Measurements from ENCODE around the gene SGTA. TPM values are rescaled to one million over a fixed set of nuclear protein-coding genes. Genes with fewer than 3 reads are reported as not detected.

The SGTA gene
- polyA plus RNA-seq, 3 donors: 21.6 to 35.4 (median 22.0) TPM

- Histone ChIP-seq H3K27ac (ENCODE audit: low read depth in 1 of 2, low read length in 2 of 2) (no peak overlapping the region), H3K9me3 (replicated peaks in 1 of 2; ENCODE audit: control insufficient read depth in 1 of 2, insufficient read depth in 1 of 2, low read length in 2 of 2) (no peaks in the 10 kb centered on the region), H3K4me2 (replicated peaks; ENCODE audit: extremely low read depth, low read length, poor library complexity, severe bottlenecking) (no peak overlapping the region), H4K20me1 (ENCODE audit: insufficient read depth, low read length) (no peaks in the 10 kb centered on the region), H3K4me1 (ENCODE audit: control insufficient read depth in 1 of 2, insufficient read depth in 2 of 2, low read length in 2 of 2) (no peaks in the 10 kb centered on the region), H3K9ac (ENCODE audit: insufficient read depth, low read length, poor library complexity, severe bottlenecking) (no peak overlapping the region), H3K27me3 (ENCODE audit: control insufficient read depth in 2 of 2, insufficient read depth in 2 of 2, low read length in 2 of 2) (no peaks in the 10 kb centered on the region), H3K4me3 (replicated peaks in 1 of 3; ENCODE audit: low read depth in 2 of 3, low read length in 3 of 3) (no peak overlapping the region), H2AFZ (ENCODE audit: insufficient read depth, low read depth, low read length, poor library complexity, severe bottlenecking) (no peak overlapping the region), H3K36me3 (replicated peaks in 1 of 2; ENCODE audit: control insufficient read depth in 1 of 2, insufficient read depth in 2 of 2, low read length in 2 of 2) (peaks cover 63 to 83% of the 10 kb centered on the region in 2 donors), H3K79me2 (ENCODE audit: insufficient read depth, low read length) (no peaks in the 10 kb centered on the region)
- Mint-ChIP-seq H3K9me3 (peaks cover 0 to 4% (median 0%) of the 10 kb centered on the region in 7 donors), H3K27me3 (ENCODE audit: low read depth in 3 of 3) (peaks cover 0 to 2% (median 0%) of the 10 kb centered on the region in 3 donors), H3K4me3 (no peak overlapping the region), H3K36me3 (peaks cover 53 to 87% of the 10 kb centered on the region in 2 donors), H3K27ac (peak overlapping the region in 1 of 7 donors; percentile 5), H3K4me1 (no peaks in the 10 kb centered on the region)
- no peak for DNase-seq
- TF ChIP-seq CTCF (IDR thresholded peaks at IDR 0.05): no peak
- intact Hi-C loops (cut with micrococcal nuclease): no loop called here
- 97% methylated on average over 45 of the region's 48 CpGs for WGBS (ENCODE audit: insufficient coverage)
These were observed 25.9 kb downstream of the SGTA start for GRCh38 chr19:2756921-2757881.

- no peaks in the 10 kb centered on the region for H4K20me1 ChIP-seq (ENCODE audit: insufficient read depth, low read length)
- Mint-ChIP-seq H3K9me3 (peaks cover 0 to 2% (median 0%) of the 10 kb centered on the region in 7 donors), H3K4me3 (no peak overlapping the region), H3K27me3 (ENCODE audit: low read depth in 3 of 3) (peaks cover 0 to 2% (median 0%) of the 10 kb centered on the region in 3 donors), H3K4me1 (no peaks in the 10 kb centered on the region), H3K27ac (peak overlapping the region in 2 of 7 donors; percentile 16 to 36), H3K36me3 (peaks cover 48 to 82% of the 10 kb centered on the region in 2 donors)
- H3K27ac ChIP-seq (ENCODE audit: low read depth in 1 of 2, low read length in 2 of 2): no peak overlapping the region
- no peak overlapping the region for H3K9ac ChIP-seq (ENCODE audit: insufficient read depth, low read length, poor library complexity, severe bottlenecking)
- DNase-seq: no peak
- H2AFZ ChIP-seq (ENCODE audit: insufficient read depth, low read depth, low read length, poor library complexity, severe bottlenecking): no peak overlapping the region
- intact Hi-C loops (cut with micrococcal nuclease): no loop called here
- H3K9me3 ChIP-seq (replicated peaks in 1 of 2; ENCODE audit: control insufficient read depth in 1 of 2, insufficient read depth in 1 of 2, low read length in 2 of 2): no peaks in the 10 kb centered on the region
- no peak for TF ChIP-seq CTCF (IDR thresholded peaks at IDR 0.05)
- no peak overlapping the region for H3K4me3 ChIP-seq (replicated peaks in 1 of 3; ENCODE audit: low read depth in 2 of 3, low read length in 3 of 3)
- 89% methylated on average over 6 of the region's 8 CpGs for WGBS (ENCODE audit: insufficient coverage)
- H3K79me2 ChIP-seq (ENCODE audit: insufficient read depth, low read length): no peaks in the 10 kb centered on the region
- no peak overlapping the region for H3K4me2 ChIP-seq (replicated peaks; ENCODE audit: extremely low read depth, low read length, poor library complexity, severe bottlenecking)
- peaks cover 56 to 76% of the 10 kb centered on the region in 2 donors for H3K36me3 ChIP-seq (replicated peaks in 1 of 2; ENCODE audit: control insufficient read depth in 1 of 2, insufficient read depth in 2 of 2, low read length in 2 of 2)
- H3K27me3 ChIP-seq (ENCODE audit: control insufficient read depth in 2 of 2, insufficient read depth in 2 of 2, low read length in 2 of 2): no peaks in the 10 kb centered on the region
- no peaks in the 10 kb centered on the region for H3K4me1 ChIP-seq (ENCODE audit: control insufficient read depth in 1 of 2, insufficient read depth in 2 of 2, low read length in 2 of 2)
These were observed 26.6 kb downstream of the SGTA start for GRCh38 chr19:2756477-2756876.
